GM10248 (cell line): Measurements from ENCODE around the gene PLCE1.

ENCODE experiments used
- CTCF ChIA-PET: fragments of 300-600 bp; sonication (Branson Sonifier 250); formaldehyde crosslinking; extraction: SDS; loops from one replicate; lab custom pipeline; 2021; ENCODE audit warnings: antibody characterized with exemption; lab: Yijun Ruan, JAX
- POLR2A ChIA-PET: fragments of 350-650 bp; sonication (Branson Sonifier 250); formaldehyde crosslinking; extraction: SDS; loops from one replicate; lab custom pipeline; 2020; ENCODE audit warnings: antibody characterized with exemption; lab: Yijun Ruan, JAX
- DNase-seq: peaks from one replicate; pipeline ENCODE4 v3.0.0; 2012; ENCODE audit errors: extremely low spot score
- TF ChIP-seq, protein P1 (sequence below): IDR thresholded peaks from 2 replicates; pipeline ENCODE4 v1.5.1; 2012; ENCODE audit warnings: mild to moderate bottlenecking, low read depth; ENCODE audit errors: extremely low read depth, missing control alignments, control extremely low read depth

The PLCE1 gene

DNA sequence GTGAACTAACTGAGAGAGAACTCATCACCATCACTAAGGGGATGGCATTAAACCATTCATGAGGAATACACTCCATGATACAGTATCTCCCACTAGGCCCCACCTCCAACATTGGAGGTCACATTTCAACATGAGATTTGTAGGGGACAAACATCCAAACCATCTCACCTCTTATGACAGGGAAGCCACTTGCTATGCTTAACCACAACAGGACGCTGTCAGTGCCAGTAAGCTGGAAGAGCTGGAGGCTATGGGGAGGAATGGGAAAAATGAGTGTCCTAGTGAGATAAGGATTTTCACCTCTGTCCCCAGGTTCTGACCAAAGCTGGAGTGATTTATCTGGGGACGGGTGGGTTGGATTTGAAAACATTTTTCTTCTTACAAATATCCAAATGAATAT, 17.6 kb downstream of the PLCE1 start:
- TF ChIP-seq, protein P1, sequence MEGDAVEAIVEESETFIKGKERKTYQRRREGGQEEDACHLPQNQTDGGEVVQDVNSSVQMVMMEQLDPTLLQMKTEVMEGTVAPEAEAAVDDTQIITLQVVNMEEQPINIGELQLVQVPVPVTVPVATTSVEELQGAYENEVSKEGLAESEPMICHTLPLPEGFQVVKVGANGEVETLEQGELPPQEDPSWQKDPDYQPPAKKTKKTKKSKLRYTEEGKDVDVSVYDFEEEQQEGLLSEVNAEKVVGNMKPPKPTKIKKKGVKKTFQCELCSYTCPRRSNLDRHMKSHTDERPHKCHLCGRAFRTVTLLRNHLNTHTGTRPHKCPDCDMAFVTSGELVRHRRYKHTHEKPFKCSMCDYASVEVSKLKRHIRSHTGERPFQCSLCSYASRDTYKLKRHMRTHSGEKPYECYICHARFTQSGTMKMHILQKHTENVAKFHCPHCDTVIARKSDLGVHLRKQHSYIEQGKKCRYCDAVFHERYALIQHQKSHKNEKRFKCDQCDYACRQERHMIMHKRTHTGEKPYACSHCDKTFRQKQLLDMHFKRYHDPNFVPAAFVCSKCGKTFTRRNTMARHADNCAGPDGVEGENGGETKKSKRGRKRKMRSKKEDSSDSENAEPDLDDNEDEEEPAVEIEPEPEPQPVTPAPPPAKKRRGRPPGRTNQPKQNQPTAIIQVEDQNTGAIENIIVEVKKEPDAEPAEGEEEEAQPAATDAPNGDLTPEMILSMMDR: no peak
- no peak for DNase-seq
- POLR2A ChIA-PET: no interaction called here
- CTCF ChIA-PET: no interaction called here

DNA sequence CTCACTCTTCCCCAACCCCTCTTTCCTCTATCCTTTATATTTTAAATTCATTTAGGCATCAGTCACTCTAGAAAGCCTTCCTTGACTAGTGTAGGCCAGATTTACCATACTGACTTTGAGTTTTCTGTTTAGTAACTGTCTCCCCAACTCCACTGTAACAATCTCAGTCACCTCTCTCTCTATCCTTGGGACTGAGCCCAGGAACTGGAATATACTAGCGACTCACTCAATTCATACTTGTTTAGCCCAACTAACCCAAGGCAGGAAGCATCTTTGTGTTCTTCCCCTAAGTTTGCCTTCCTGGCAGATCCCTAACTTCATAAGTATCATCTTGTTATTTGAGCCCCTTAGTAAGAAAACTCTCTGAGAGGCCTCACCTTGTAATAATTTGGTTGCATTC, 19.1 kb downstream of the PLCE1 start:
- POLR2A ChIA-PET: no interaction called here
- TF ChIP-seq, protein P1: no peak
- no peak for DNase-seq
- CTCF ChIA-PET: no interaction called here

DNA sequence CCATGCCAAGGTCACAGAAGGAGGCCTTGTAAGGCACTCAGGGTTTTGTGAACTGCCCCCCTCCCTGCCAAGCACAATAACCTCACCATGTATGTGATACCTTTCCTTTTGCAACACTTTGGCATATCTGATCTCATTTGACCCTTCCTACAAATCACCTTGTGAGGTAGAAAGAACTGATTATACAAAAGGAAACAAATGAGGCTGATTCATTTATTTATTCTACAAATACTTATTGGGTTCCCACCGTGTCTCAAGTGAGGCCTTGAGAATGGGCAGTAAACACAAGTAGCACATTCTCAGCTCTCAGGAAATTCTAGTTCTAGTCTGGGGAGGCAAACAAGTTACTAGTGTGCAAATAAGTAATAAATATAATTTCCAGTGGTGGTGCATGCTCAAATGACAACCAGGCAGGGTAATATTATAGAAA, 19.6 kb downstream of the PLCE1 start:
- DNase-seq: no peak
- TF ChIP-seq, protein P1: no peak
- CTCF ChIA-PET: no interaction called here
- POLR2A ChIA-PET: no interaction called here

DNA sequence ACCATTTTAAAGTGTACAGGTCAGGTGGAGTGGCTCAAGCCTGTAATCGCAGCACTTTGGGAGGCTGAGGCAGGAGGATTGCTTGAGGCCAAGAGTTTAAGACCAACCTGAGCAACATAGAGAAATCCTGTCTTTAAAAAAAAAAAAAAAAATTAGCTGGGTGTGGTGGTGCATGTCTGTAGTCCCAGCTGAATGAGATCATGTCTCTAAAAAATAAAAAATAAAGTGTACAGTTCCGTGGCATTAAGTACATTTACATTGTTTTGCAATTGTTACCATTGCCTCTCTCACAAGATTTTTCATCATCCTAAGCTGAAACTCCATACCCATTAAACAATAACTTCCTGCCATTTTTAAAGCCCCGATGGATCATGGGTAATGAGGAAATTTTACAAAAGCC, 20.6 kb downstream of the PLCE1 start:
- TF ChIP-seq, protein P1: no peak
- POLR2A ChIA-PET: no interaction called here
- CTCF ChIA-PET: no interaction called here
- no peak for DNase-seq

DNA sequence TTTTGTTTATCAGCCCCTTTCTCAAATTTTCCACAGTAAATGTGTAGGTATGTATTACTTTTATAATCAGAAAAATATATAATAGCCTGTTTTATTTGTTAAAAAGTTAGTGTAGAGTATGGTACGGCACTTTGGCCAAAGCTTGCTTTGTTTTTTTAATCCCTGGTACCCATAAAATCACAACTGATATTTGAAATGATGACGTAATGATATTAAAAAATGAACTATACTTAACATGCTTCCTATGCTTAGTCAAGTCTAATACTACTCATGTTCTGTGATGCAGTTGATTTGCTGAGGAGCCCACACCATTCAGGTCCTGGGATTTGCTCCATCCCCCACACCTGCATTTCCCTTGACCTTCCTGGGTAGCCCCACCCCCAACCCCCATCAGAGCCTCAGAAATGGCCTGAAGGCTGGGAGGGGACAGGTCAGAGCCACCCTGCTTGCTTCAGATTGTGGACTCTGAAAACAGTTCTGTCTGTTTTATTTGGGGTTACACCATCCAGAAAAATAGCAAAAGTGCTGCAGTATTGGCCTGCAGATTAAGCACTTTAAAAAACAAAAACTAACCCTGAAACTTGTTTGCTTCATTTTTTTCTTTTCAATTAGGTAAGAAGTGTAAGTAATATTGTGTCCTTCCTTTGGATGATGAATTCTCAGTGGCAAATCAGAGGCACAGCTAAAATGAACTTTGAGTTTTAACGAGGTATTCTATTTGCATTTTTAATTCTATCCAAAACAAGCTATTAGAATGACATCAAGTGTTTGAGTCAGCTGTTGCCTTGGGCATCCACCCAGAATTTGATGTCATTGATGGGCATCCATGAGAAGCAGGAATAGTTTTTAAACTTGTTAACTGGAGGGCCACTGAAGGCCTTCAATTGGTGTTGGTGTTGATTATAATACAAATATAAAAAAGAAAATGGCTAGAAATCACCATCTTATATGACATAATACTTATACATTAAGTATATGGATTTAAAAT, 23.3 kb downstream of the PLCE1 start:
- TF ChIP-seq, protein P1: no peak
- POLR2A ChIA-PET: no interaction called here
- CTCF ChIA-PET: no interaction called here
- DNase-seq: no peak

DNA sequence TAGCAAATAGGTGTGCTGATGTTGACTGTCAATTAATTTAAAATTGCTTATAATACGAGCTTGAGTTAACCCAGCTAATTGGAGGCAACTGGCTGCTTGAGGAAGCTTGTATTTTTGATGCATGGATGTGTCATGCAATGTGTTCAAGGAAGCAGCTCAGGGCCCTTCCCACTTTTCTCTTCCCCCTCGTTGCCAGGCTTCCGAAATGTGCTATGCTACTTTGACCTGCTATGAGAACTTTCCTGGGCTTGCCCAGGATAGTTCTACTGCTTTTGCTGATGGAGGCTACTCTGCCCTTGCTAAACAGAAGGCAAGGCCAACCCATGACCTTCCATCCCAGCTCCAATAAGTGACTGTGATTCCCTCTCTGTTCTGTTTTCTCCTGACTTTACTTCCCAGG, 24.4 kb downstream of the PLCE1 start:
- ChIA-PET POLR2A (no interaction called here), CTCF (no interaction called here)
- no peak for DNase-seq
- TF ChIP-seq, protein P1: no peak
